Activated CD8-positive, alpha-beta T cell treated with anti-CD3 and anti-CD28 coated beads, Interleukin-2, amount 10 ng/mL, durations not matched to agents 7 days and 5 days (primary cell): ENCODE data around the gene TREM2. TPM values are rescaled to one million over a fixed set of nuclear protein-coding genes. Genes with fewer than 3 reads are reported as not detected.
"Not testable (repeated sequence)": the region's sequence is repeated elsewhere in the genome, so short reads cannot be mapped to it uniquely, and the experiment has no call there.

Experiments
- ATAC-seq: fragments of 150-1000 bp; cut with Tn5 transposase; one replicate; pipeline ENCODE4 v1.10.0; 2021; ENCODE audit warnings: moderate library complexity
- CTCF ChIA-PET: fragments of 350-600 bp; sonication (Branson Sonifier 250); formaldehyde crosslinking; loops from one replicate; lab custom pipeline; 2021; ENCODE audit warnings: antibody characterized with exemption; lab: Charles Lee
- POLR2A ChIA-PET: fragments of 350-600 bp; sonication (Branson Sonifier 250); formaldehyde crosslinking; loops from one replicate; lab custom pipeline; 2021; ENCODE audit warnings: antibody characterized with exemption; lab: Charles Lee
- DNase-seq: peaks from one replicate; pipeline ENCODE4 v3.0.0-alpha.2; 2020
- H3K27ac Mint-ChIP-seq: one replicate; pipeline ENCODE4 v1.8.0; 2021; ENCODE audit warnings: mild to moderate bottlenecking, mixed read lengths
- H3K27me3 Mint-ChIP-seq: one replicate; pipeline ENCODE4 v1.8.0; 2021; ENCODE audit warnings: low read depth, mixed read lengths
- H3K36me3 Mint-ChIP-seq: one replicate; pipeline ENCODE4 v1.8.0; 2021; ENCODE audit warnings: low read depth, mixed read lengths
- H3K4me1 Mint-ChIP-seq: one replicate; pipeline ENCODE4 v1.8.0; 2021; ENCODE audit warnings: low read depth, mixed read lengths
- H3K4me3 Mint-ChIP-seq: one replicate; pipeline ENCODE4 v1.8.0; 2021; ENCODE audit warnings: mild to moderate bottlenecking, mixed read lengths
- H3K9me3 Mint-ChIP-seq: one replicate; pipeline ENCODE4 v1.8.0; 2022; ENCODE audit warnings: mixed read lengths; ENCODE audit not compliant: insufficient read depth
- total RNA-seq, 2 experiments: library from RNA; stranded (reverse); gene quantifications; one replicate each; pipeline ENCODE4 v1.2.3, GENCODE V29; 2021

Gene TREM2
- total RNA-seq, 2 experiments from 2014 or later: not detected

DNA sequence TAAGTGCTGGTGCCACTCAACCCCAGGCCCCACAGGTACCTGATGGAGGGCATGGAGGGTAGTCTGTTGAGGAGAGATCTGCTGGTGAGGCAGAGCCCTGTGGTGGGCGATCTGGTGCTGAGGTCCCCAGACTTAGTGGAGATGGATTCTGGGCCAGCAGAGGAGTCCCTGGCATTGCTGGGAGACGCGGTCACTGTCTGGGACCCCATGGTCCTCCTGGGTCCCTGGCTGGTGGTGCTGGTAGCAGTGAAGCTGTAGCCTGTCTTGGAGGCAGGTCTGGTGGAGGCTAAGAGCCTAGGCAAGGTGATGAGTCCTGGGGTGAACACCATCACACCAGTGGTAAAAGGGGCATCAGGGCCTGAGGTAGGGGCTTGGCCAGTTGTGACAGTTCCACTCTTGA is 31.5 kb upstream of the TREM2 start:
- no peak overlapping the region for H3K4me3 Mint-ChIP-seq
- ATAC-seq (no peak), DNase-seq (no peak)
- ChIA-PET CTCF (no interaction called here), POLR2A (no interaction called here)
- H3K4me1 Mint-ChIP-seq: peaks cover 54% of the 10 kb centered on the region
- no peaks in the 10 kb centered on the region for H3K9me3 Mint-ChIP-seq
- no peaks in the 10 kb centered on the region for H3K27me3 Mint-ChIP-seq
- H3K36me3 Mint-ChIP-seq: peaks cover 82% of the 10 kb centered on the region
- peak overlapping the region; percentile 30 for H3K27ac Mint-ChIP-seq

GRCh38 chr6:41193884-41194283 is 31.0 kb upstream of the TREM2 start:
- ATAC-seq (no peak), DNase-seq (no peak)
- Mint-ChIP-seq H3K27me3 (no peaks in the 10 kb centered on the region), H3K27ac (peak overlapping the region; percentile 30), H3K4me3 (no peak overlapping the region), H3K9me3 (no peaks in the 10 kb centered on the region), H3K36me3 (peaks cover 83% of the 10 kb centered on the region), H3K4me1 (peaks cover 53% of the 10 kb centered on the region)
- CTCF ChIA-PET: no interaction called here
- POLR2A ChIA-PET: no interaction called here

- peaks cover 52% of the 10 kb centered on the region for H3K4me1 Mint-ChIP-seq
- ATAC-seq (no peak), DNase-seq (no peak)
- ChIA-PET CTCF (no interaction called here), POLR2A (no interaction called here)
- no peak overlapping the region for H3K4me3 Mint-ChIP-seq
- peaks cover 81% of the 10 kb centered on the region for H3K36me3 Mint-ChIP-seq
- no peaks in the 10 kb centered on the region for H3K9me3 Mint-ChIP-seq
- peak overlapping the region; percentile 55 for H3K27ac Mint-ChIP-seq
- no peaks in the 10 kb centered on the region for H3K27me3 Mint-ChIP-seq
Observed at GRCh38 chr6:41193171-41193734, 30.3 kb upstream of the TREM2 start.

GRCh38 chr6:41191569-41191968 is 28.7 kb upstream of the TREM2 start:
- Mint-ChIP-seq H3K27ac (no peak overlapping the region), H3K4me3 (no peak overlapping the region), H3K4me1 (peaks cover 51% of the 10 kb centered on the region), H3K9me3 (no peaks in the 10 kb centered on the region), H3K27me3 (no peaks in the 10 kb centered on the region), H3K36me3 (peaks cover 65% of the 10 kb centered on the region)
- DNase-seq: peak; percentile 39
- CTCF ChIA-PET: interaction anchor here (0.7 to 2.7 kb wide), 9 partner anchors 9 to 129 kb away, joined by 3 to 18 read pairs (median 4); partner anchors contain the start of gene TREML2
- POLR2A ChIA-PET: interaction anchor here (0.7 to 1.8 kb wide), 2 partner anchors 9 to 119 kb away, joined by 3 to 10 read pairs; partner anchors contain the start of genes NFYA and TREML2
- ATAC-seq: peak; percentile 52

DNA sequence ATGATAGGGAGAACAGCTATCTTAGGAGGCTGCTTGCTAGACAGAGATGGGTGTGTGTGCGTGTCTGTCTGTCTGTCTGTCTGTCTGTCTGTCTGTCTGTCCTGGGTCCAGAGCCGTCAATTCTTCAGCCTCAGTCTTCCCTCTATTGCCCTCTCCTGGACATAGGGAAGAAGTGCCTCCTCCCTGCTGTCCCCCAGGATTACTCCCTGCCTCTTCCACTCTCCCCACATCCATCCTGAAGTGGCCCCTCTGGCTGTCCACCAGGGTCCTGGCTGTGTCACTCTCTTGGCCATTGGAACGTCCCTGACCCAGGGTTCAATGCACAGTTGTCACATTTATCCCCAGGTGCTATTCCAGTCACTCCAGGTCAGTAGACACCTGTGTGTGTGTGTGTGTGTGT is 27.9 kb upstream of the TREM2 start:
- ChIA-PET POLR2A (interaction anchor here (4.9 kb wide), 1 partner anchor 9 kb away, joined by 20 read pairs; the partner anchor contains the start of gene TREML2), CTCF (interaction anchor here (1.5 to 2.7 kb wide), 2 partner anchors 9 to 116 kb away, joined by 4 to 18 read pairs; no protein-coding TSS in a partner anchor)
- Mint-ChIP-seq H3K27ac (no peak overlapping the region), H3K4me3 (no peak overlapping the region), H3K9me3 (no peaks in the 10 kb centered on the region), H3K4me1 (peaks cover 55% of the 10 kb centered on the region), H3K36me3 (peaks cover 58% of the 10 kb centered on the region), H3K27me3 (no peaks in the 10 kb centered on the region)
- DNase-seq (no peak), ATAC-seq (no peak)

- no peaks in the 10 kb centered on the region for H3K27me3 Mint-ChIP-seq
- ATAC-seq: no peak
- H3K9me3 Mint-ChIP-seq: no peaks in the 10 kb centered on the region
- no peak for DNase-seq
- ChIA-PET CTCF (interaction anchor here (0.8 to 2.7 kb wide), 4 partner anchors 8 to 131 kb away, joined by 3 to 18 read pairs (median 4); no protein-coding TSS in a partner anchor), POLR2A (interaction anchor here (4.9 kb wide), 1 partner anchor 10 kb away, joined by 20 read pairs; the partner anchor contains the start of gene TREML2)
- H3K36me3 Mint-ChIP-seq: peaks cover 51% of the 10 kb centered on the region
- no peak overlapping the region for H3K27ac Mint-ChIP-seq
- H3K4me3 Mint-ChIP-seq: no peak overlapping the region
- peaks cover 56% of the 10 kb centered on the region for H3K4me1 Mint-ChIP-seq
Observed at GRCh38 chr6:41189967-41190366, 27.1 kb upstream of the TREM2 start.

- not testable (repeated sequence) for H3K9me3 Mint-ChIP-seq, H3K4me3 Mint-ChIP-seq, H3K27ac Mint-ChIP-seq, ATAC-seq, DNase-seq, H3K27me3 Mint-ChIP-seq
- ChIA-PET CTCF (interaction anchor here (0.8 to 1.5 kb wide), 6 partner anchors 10 to 132 kb away, joined by 3 to 7 read pairs (median 4); no protein-coding TSS in a partner anchor), POLR2A (interaction anchor here (4.9 kb wide), 1 partner anchor 11 kb away, joined by 20 read pairs; the partner anchor contains the start of gene TREML2)
- peaks cover 49% of the 10 kb centered on the region for H3K4me1 Mint-ChIP-seq
- H3K36me3 Mint-ChIP-seq: peaks cover 42% of the 10 kb centered on the region
Observed at GRCh38 chr6:41189046-41189445, 26.1 kb upstream of the TREM2 start.

DNA sequence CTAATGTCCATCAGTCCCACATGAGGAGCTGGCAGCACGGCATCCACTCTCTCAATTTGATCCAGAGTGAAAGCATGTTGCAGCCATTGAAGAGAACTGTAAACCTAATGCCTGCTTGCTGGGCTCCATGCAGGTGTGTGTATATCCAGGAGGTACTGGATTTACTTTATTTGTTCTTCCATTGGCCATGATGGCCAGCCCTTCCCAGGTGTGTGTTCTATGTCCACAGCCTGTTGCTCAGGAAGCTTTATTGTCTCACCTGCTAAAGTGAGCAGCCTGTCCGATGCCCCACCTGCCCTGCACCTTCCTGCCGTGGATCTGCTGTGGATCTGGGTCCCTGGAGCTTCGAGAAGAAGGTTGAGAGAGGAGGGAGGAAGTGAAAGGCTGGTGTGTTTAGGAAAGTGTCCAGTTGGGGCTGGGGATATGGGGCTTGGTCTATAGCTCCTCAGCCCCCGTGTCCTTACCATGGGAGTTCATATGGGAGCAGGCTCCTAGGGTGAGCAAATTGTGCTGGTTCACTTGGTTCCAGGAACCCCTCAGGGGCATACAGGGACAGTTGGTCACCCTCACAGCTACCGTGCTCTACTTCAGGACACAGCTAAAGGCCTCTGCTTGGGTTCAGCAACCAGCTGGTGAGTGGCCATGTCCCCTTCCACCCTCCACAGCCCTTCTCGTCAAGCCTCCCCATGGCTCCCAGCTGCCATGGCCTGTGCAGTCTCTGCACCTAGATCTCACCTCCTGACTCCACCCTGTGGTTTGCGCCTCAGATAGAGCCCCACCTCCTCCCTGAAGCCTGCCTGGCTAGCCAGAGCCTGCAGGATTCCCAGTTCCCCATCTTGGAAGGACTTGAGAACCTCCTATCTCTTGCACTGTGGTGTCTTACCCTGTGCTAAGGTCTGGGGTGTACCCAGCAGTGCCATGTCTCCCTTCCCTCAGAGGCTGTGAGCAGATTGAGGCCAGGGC is 25.3 kb upstream of the TREM2 start:
- ChIA-PET POLR2A (interaction anchor here (4.9 kb wide), 1 partner anchor 12 kb away, joined by 20 read pairs; the partner anchor contains the start of gene TREML2), CTCF (interaction anchor here (1.0 to 1.6 kb wide), 6 partner anchors 91 to 133 kb away, joined by 3 to 7 read pairs (median 4); no protein-coding TSS in a partner anchor)
- H3K27me3 Mint-ChIP-seq: no peaks in the 10 kb centered on the region
- DNase-seq (no peak), ATAC-seq (no peak)
- H3K9me3 Mint-ChIP-seq: no peaks in the 10 kb centered on the region
- no peak overlapping the region for H3K27ac Mint-ChIP-seq
- peaks cover 45% of the 10 kb centered on the region for H3K4me1 Mint-ChIP-seq
- peaks cover 38% of the 10 kb centered on the region for H3K36me3 Mint-ChIP-seq
- H3K4me3 Mint-ChIP-seq: no peak overlapping the region

- ChIA-PET POLR2A (interaction anchor here (0.6 to 4.9 kb wide), 2 partner anchors 14 to 134 kb away, joined by 3 to 20 read pairs; partner anchors contain the start of gene TREML2), CTCF (interaction anchor here (1.1 to 1.6 kb wide), 2 partner anchors 93 kb away, joined by 3 to 5 read pairs; no protein-coding TSS in a partner anchor)
- DNase-seq (peak; percentile 21), ATAC-seq (no peak)
- Mint-ChIP-seq H3K36me3 (peaks cover 21% of the 10 kb centered on the region), H3K9me3 (no peaks in the 10 kb centered on the region), H3K27ac (peak overlapping the region; percentile 75), H3K27me3 (no peaks in the 10 kb centered on the region), H3K4me1 (peaks cover 56% of the 10 kb centered on the region), H3K4me3 (no peak overlapping the region)
Observed at GRCh38 chr6:41186031-41186562, 23.2 kb upstream of the TREM2 start.

DNA sequence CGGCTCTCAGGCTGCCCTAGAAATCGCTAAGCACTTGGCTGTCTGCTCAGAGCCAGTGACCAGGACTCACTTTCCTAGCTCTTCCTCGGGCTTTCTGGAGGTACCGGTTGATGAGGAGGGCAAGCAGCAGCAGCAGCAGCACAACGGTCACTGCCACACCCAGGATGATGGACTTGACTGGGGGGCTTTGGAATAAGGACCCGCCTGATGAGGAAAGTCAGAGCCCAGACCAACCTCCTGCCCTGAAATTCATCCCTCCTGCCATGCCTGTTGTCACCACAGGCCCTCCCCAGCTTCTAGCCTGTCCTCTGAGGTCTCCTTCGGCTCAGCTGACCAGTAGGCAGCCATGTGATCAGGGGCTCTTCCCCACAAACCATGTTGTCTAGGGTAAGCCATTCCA is 21.8 kb upstream of the TREM2 start:
- ATAC-seq: no peak
- H3K4me1 Mint-ChIP-seq: peaks cover 56% of the 10 kb centered on the region
- H3K27ac Mint-ChIP-seq: no peak overlapping the region
- no peak for DNase-seq
- peaks cover 8% of the 10 kb centered on the region for H3K36me3 Mint-ChIP-seq
- H3K4me3 Mint-ChIP-seq: no peak overlapping the region
- no peaks in the 10 kb centered on the region for H3K27me3 Mint-ChIP-seq
- ChIA-PET POLR2A (no interaction called here), CTCF (interaction anchor here (1.3 to 1.8 kb wide), 2 partner anchors 126 to 135 kb away, joined by 3 to 5 read pairs; no protein-coding TSS in a partner anchor)
- no peaks in the 10 kb centered on the region for H3K9me3 Mint-ChIP-seq
